Ammon's horn (tissue), 1 donor: ENCODE data around the gene TNKS1BP1.

Experiments used
- DNase-seq: peaks from one replicate; pipeline ENCODE4 v3.0.0-alpha.2; 2016; ENCODE audit warnings: low spot score

TNKS1BP1 gene

GRCh38 chr11:57254631-57255030, 70.1 kb downstream of the TNKS1BP1 start:
- DNase-seq = no peak

- DNase-seq = no peak
Observed at GRCh38 chr11:57251491-57252104, 73.2 kb downstream of the TNKS1BP1 start.

GRCh38 chr11:57251037-57251436, 73.7 kb downstream of the TNKS1BP1 start:
- no peak for DNase-seq
